ENCODE results near the gene HTR4.

HTR4 gene

DNA sequence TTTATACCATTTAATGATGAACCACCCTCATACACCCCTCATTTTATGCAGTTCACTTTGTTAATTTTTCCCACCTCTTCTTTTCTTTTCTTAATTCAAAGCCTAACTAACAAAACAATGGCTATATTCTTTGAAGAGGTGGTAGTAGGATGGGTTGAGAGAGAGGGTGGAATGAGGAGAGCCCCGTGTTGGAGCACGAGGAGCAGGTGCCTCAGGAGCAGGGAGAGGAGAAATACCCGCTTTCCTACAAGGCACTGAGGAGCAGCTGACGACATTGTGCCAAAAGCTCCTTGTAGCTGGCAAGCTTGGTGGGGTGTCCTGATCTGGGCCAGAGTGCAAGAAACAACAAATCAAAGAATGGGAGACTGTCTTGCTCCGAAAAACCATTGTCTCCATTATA, 129.6 kb downstream of the HTR4 start:
- DNase-seq: no peak

DNA sequence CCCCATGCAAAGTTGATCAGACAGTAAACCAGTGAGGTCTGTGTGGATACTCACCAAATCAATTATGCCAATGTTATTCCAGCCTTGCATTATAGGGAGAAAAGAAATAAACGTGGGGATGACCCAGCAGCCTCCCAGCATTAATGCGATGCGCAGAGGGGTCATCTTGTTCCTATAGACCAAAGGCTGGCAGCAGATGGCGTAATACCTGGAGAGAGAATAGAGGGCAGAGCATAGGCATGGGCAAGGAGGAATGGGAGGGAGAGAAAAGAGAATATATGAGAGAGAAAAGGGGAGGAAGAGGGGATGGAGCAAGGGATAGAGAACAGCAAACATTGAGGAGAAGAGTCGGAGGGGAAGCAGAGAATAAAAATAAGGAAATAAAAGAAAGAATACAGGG, 131.2 kb downstream of the HTR4 start:
- DNase-seq: no peak

DNA sequence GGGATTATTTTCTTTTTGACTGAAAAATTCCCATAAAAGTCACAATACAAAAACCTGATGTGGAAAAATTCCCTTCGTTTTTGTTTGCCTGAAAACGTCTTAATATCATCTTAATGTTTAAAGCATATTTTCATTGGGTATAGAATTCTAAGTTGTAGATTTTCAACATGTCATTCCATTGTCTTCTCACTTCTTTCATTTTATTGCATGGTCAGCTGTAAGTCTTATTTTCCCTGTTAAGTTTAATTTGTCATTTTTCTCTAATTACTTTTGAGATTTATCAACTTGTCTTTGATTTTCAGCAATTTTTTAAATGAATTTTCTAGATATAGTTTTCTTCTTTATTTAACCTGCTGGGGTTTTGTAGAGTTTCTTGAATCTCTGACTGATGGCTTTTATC, 138.9 kb downstream of the HTR4 start:
- no peak for DNase-seq

DNA sequence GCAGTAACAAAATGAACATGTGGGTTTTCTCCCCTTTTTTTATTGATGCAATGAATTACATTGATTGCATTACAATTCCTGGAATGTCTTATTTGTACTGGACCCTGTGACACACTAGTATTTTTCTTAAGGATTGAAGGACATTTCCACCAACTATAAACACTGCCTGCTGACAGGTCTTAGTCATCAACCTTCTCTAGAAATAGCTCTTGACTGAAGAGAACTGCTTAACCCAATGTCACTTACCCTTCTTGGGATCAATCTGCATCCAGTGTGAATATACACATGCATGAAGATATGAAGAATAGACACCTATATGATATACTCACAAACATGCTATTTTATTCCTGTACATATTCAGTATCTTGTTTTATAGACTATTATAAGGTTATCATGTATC, 140.0 kb downstream of the HTR4 start:
- no peak for DNase-seq

DNA sequence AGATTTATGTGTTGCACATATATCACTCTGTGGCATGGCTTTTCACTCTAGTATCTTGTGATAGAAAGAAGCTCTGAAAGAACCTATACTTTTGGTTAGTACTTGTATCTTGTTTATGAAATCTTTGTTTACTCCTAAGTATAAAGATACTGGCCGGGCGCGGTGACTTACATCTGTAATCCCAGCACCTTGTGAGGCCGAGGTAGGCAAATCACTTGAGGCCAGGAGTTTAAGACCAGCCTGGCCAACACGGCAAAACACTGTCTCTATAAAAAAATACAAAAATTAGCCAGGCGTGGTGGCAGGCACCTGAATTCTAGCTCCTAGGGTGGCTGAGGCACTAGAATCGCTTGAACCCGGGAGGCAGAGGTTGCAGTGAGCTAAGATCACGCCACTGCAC, 141.8 kb downstream of the HTR4 start:
- DNase-seq: no peak

DNA sequence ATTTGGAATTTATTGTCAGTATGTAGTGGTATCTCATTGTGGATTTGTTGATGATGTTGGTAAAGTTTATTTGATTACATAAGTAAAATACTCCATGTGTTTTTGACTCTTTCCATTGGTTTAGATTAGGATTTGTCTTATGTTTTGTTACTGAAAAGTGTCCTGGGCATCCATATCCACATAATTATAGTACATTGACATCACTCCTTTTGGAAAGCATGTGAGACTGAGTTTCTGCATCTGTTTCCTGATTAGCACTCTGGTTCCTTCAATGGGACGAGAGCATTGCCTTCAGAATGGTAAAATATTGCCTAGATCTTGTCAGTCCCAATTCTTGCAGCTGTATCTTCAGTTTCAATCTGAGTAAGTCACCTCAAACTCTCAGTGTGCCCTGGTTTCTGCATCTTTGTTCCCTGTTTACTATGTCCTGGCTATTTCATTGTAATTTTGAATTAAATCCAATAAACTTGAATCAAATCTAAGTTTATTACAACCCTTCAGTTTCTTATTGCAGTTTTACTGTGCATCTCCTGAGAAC, 142.4 kb downstream of the HTR4 start:
- peak in 1 of 5 experiments; percentile 12 for DNase-seq

DNA sequence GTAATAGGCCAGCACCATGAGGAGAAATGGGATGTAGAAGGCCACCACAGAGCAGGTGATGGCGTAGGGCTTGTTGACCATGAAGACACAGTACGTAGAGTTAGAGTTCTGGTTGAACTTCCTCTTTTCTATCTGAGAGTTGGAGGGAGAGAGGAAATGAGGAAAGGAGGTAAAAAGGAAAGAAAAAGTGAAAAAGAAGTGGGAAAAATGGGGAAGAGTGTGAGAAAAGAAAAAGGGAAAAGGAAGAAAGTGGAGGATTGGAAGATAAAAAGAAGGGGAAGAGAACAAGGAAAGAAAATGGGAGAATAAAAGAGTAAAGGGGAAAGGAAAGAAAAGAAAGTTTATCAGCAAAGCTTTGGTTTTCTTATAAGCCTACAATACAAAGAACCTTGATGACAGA, 144.4 kb downstream of the HTR4 start:
- DNase-seq: no peak

DNA sequence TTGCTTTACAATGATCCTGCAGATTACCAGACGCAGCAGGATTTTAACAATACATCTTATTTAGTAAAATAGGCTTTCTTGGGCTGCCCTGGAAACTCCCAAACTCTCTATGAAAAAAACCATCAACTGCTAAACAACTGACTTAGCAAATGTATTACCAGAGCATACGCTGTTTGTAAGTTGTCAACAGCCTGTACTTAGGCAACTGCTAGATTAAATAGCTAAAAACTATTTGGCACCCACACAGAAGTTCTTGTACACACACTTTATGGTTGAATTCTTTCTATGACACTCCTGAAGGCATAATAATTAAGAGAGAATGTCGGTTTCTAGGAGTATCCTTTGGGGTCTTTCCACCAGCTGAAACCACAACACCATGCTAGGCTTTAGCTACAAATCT, 146.7 kb downstream of the HTR4 start:
- no peak for DNase-seq

DNA sequence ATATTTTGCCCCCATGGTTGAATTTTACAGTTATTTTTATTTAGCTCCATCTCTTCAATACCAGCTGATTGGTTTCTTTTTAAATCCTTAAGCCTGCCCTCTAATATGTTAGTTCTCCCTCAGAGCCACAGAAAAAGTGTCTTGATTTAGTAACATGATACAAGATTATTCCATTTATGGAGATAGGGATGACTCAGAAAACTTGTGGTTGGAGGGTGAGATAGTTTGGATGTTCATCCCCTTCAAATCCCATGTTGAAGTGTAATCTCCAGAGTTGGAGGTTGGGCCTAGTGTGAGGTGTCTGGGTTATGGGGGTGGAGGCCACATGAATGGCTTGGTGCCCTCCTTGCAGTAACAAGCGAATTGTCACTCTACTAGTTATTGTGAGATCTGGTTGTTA, 154.9 kb downstream of the HTR4 start:
- DNase-seq: no peak

DNA sequence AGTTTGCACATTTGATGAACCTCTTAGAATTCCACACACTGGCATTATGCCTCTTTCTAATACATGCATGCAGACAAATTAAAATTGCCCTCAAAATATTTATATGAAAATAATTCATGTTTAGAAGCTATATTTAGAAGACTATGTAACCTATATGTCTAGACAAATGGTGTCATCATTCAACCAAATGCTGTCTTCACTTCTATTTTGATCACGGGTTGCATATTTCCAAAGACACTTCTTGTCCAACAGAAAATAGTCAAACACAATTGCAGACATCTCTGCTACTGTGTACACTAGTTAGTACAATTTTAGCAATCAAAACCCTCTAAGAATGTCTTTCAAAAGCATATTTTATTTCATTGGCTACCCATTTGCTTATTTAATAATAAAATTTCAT, 156.6 kb downstream of the HTR4 start:
- DNase-seq: no peak

DNA sequence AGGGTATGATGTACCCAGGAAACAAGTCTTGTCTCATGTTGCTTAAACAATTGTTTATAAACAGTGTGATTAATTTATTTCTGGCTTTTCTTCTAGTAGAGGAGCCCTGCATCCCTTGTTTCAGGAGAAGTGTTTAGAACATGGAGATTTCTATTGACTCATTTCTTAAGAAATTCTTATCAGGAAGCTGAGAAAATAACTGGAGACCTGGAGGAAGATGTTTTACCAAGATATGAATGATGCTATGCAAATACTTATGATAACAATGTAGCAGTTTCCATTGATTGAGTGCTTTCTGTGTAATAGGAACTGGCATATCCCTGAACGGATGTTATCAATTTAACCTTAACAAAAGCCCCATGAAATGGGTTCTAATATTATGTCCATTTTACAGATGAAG, 162.0 kb downstream of the HTR4 start:
- DNase-seq: no peak

DNA sequence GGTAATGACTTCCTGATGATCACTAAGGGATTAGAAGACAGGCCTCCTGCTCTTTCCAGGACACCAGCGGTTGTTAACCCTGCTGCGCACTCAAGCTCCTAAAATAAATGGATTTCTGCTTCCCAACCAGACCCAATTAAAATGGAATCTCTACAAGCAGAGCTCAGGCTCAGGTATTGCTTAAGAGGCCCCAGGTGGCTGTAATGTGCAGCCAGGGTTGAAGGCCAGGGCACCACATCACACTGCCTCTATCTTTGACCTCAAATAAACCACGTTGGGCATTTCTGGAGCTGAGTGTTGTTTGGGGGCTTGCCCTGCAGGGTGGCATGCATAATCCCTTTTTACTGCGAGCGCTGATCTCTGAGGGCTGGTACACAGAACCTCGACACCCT, 162.5 kb downstream of the HTR4 start:
- no peak for DNase-seq

DNA sequence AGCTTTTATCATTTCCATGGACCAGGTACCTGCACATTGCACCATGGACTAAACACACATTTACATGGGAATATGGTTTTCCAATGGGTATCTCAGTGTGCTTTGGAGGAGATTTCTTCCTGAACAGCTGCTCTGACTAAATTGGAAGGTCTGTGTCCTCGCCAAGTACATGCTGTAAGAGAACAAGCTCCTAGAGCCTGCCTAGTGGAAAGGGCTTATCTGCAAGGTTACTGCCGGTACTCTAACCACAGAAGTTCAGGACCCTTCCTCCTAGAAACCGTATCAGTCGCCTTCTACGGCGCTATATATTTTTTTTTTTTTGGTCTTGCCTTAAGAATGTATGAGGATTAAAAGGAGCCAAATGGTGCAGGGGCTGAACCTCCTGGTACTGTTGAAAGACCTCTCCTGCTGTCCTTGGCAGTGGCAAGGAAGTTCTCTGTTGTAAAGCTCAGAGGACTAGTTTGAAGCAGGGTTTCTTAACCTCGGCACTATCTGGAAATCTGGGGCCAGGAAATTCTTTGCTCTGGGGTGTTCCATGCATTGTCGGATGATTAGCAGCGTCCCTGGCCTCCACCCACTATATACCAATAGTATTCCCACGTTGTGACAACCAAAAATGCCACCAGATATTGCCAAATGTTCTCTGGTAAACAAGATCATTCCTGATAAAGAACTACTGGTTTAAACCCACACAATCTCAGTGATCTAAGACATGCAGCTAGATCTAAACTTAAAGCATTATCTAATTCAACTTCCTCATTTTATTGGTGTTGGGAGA, 163.1 kb downstream of the HTR4 start:
- no peak for DNase-seq

DNA sequence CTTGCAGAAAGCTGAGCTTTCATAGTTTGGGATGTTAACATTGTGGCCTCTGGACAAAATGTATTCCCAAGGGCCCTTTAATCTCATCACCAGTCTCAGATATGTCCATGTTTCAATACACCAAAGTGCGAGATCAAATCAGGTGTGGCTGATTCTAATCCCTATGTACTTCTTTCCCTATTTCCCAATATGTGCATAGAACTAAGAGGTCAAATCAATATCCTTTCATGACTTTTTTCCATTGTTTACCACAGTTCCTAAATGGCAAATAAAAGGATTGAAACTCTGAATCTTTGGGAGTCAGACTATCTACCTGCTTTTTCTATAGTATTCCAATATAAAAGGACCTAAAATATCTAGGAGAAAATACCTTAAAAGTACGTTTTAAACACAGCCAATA, 165.6 kb downstream of the HTR4 start:
- no peak for DNase-seq

DNA sequence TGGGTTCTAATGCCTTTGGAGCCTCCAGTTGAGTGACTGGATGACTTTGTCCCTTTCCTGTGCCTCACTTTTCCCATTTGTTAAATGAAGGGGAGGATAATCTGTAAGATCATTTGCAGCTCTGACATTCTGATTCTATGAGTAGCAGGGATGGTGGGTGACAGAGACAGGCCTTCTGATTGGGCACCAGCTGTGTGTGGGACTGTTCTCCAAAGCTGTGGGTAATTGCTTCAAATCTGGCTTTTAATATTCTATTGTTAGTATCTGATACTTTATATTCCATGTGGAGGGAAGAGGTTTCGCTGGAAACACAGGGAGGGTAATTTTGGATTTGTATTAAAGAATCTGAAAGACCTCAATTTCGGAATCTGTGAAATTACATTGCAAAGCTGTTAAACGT, 167.9 kb downstream of the HTR4 start:
- no peak for DNase-seq

DNA sequence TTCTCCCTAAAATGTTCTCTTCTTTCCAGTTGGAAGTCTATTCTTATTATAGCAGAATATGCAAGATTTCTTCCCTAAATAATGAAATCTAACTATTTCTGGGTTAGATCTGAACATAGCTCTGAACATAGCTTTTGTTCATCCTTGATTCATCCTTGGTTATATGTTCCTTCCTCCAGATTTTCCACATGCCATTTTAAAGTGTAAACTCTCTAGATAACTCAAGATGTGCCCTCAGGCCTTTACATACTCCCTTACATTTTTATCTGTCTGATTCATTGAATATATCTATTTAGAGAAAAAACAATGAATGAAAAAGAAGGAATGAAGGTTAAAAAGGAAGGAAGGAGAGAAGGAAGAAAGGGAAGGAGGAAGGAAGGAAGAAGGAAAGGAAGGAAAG, 169.7 kb downstream of the HTR4 start:
- no peak for DNase-seq

DNA sequence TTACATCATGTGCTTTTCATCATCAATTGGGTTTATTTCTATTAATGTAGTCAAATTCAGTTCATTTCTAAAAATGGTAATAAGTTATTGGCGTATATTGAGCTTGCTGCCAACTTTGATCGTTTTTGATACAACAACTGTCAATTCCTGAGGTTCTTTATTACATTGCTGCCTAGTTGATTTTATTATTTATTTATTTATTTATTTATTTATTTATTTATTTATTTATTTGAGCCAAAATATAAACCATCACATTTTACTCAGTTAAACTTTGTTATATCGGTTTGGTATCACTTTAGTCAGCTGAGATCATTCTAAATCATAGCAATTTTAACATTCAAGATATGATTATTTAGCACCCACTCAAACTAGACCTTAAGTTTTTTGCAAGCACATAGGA, 170.6 kb downstream of the HTR4 start:
- no peak for DNase-seq

DNA sequence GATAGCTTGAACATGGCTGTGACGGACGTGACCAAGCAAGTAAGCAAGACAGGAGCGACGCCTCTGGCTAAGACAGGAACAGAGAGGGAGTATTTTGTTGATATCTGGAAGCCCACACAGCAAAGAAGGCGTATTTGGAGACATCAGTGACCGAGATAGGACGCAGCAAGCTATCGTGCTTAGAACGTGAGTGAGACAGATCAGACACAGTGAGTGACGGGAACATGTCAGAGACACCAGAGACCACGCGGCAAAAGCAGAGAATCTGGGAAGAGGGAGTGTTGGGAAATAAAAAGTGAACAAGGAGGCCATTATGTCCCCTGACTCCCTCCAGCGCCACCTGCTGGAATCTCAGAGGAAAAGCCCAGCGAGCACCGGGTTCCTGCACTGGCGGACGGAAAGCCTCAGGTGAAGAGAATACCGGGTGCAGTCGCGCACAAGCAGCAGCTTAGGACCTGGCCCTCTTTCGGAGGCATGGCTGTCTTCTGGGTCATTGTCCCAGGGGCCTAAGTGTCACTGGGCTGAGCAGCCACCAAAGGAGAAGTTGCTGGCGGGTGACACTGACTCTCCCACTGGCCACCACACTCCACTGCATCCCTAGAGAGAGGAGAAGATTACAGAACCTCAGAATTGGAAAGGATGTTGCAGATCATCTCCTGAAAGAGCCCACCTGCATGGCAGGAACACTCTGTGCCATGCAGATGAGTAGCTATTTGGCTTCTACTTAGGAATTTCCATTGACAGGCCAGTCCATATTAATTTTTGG, 171.4 kb downstream of the HTR4 start:
- DNase-seq: peak; percentile 4 to 50 (median 28)

DNA sequence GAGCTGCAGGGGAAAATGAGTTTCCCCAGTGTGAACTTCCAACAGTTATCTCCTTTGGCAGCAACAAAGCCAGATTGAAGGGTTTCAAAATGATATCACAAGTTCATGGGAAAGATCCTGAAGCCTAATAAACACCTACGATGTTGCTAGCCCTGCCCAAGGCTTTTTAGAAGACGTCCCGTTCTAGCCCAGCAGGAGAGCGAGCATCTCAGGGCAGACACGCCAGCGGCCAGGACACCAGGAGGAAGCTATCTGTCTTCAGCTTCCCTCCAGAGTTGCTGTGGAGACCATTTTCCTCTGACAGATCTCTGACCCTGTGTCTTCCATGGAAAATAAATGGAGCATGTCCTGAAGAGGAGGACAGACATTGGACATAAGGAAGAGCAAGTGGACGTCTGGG, 172.1 kb downstream of the HTR4 start:
- DNase-seq: no peak

DNA sequence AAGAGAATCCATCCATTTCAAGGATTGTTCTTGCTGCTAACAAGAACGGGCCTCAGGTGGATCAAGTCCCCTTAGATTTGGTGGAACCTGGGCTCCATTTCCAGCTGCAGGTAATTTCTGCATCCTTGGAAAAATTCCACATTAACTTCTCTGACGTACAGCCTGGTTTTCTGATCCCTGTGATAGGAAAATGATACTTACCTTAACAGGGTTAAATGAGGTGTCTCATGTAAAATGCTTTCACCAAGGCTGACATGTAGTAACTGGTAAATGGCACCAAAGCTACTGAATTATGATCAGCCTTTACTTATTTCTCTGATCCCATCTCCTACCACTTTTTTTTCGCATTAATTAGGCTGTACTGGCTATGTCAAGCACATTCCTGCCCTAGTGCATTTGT, 176.9 kb downstream of the HTR4 start:
- no peak for DNase-seq

DNA sequence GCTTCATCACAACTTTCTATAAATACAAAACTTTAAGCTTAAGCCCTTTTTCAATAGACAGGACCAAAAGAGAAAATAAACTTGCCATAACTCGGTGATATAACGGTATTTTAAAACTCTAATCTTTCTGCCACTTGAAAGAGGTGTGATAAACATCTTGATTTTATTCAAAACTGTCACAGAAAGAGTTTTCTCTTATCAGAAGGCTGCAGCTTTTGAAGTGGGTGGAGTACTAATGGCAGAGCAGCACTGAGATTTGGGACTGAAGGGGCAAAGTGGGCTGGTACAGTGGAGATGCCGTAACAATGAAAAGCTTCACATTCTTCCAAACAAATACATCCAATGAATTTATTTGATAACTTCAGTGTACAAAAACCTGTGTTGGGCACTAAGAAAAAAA, 178.0 kb downstream of the HTR4 start:
- no peak for DNase-seq

DNA sequence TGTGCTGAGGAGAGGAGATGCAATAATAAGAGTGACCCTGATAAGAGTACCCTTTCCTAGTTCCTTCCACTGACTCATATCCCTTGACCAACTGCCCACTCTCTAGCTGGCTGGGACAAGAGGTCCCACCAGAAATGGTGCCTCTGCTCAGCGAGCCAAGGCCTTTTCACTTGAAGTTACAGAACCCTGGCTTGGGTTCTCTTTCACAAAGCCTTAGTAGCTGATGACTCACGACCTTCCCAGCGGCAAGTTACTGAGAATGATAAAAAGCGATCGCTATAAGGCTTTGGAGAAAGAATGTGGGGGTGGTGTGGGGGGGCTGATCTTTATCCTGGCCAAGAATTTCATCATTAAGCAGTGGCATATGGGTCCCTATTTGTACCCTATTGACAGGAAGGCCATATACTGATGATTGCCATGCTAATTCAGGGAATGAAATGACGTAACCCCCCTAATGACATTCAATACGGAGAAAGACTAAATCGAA, 180.3 kb downstream of the HTR4 start:
- DNase-seq: no peak

DNA sequence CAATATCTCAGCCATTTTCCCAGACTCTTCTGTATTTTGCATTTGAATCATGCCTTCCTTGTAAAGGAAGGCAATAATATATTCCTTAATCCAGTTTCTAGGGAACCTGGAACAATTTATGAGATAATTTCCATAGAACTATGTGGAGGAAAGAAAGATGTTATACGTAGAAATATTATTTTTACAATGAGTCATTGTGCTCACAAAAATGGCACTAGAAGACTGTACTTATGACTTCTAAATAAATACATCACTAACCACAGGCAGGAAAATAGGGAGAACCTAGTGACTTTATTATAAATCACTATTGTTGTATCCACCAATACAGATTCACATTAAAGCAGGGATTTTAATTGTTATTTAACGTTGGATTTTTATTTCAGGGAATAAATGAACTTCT, 182.9 kb downstream of the HTR4 start:
- DNase-seq: no peak

DNA sequence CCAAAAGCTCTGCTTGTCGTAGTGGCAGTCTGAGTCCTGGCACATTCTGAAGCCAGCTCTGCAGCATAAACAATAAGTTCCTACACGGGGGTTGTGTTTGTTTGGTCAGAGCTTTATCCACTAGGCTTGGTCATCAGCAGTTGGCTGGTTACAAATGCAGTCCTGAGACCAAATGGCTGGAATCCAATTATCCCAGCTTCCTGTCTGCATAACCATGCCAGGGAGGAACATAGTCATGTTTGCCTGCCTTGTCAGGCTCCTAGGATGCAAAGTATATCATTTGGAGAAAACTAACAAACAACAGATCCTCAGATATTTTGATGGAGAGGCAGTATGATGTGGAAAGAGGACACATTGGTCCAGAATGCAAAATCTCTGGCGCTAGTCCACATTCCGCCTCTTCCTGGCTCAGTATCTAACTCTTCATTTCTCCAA, 184.8 kb downstream of the HTR4 start:
- no peak for DNase-seq

All from T-helper 2 cell (primary cell).